BE2C (cell line): ENCODE data around the gene MRPL47.
A peak's percentile ranks its signal among the peaks of the same experiment; 100 is the strongest.

Experiments used
- DNase-seq: peaks from one replicate; pipeline ENCODE4 v3.0.0-alpha.2; 2020
- H3K27me3 ChIP-seq: fragments of 250-450 bp; sonication (Bioruptor Pico); 2 replicates; pipeline ENCODE4 v1.5.1; 2020; ENCODE audit warnings: mild to moderate bottlenecking
- H3K36me3 ChIP-seq: fragments of 250-450 bp; sonication (Bioruptor Pico); 2 replicates; pipeline ENCODE4 v1.5.1; 2020; ENCODE audit warnings: mild to moderate bottlenecking
- H3K4me1 ChIP-seq: fragments of 250-450 bp; sonication (Bioruptor Pico); 2 replicates; pipeline ENCODE4 v1.5.1; 2020
- H3K4me3 ChIP-seq: 2 replicates; pipeline ENCODE4 v1.5.1; 2011; ENCODE audit warnings: low read depth, low read length
- H3K9me3 ChIP-seq: fragments of 250-450 bp; sonication (Bioruptor Pico); 2 replicates; pipeline ENCODE4 v1.5.1; 2020
- TF ChIP-seq, protein P1 (sequence below): IDR thresholded peaks from 2 replicates; pipeline ENCODE4 v1.5.1; 2012; ENCODE audit warnings: mild to moderate bottlenecking, low read depth, low read length

MRPL47 gene

DNA sequence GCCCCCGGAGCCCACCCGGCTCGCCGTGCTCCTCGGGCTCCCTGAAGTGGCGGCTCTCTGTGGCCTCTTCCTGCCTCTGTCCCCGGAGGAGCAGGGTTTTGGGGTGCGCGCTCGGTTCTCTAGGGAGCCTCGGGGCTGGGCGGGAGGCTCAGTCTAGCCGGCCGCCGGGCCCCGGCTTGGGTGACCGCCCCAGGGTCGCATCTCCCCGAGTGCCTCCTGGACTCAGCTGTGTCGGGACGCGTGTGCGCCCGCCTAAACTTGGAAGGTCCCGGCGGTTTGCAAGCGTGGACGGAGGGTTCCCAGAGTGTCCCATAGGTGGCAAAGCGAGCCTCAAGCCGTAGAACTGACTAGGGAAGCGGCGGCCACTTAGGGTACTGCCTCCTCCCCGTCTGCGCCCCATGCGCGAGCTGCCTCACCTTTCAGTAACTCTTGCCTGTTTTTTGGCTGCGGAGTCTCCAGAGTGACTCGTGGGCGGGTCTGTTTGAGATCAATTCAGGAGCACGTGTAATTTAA, 41.1 kb downstream of the MRPL47 start:
- Histone ChIP-seq H3K36me3 (no peaks in the 10 kb centered on the region), H3K27me3 (no peaks in the 10 kb centered on the region), H3K4me3 (peak overlapping the region; percentile 87), H3K4me1 (no peaks in the 10 kb centered on the region), H3K9me3 (no peaks in the 10 kb centered on the region; the same call in 1 of the 2 replicates)
- TF ChIP-seq, protein P1, sequence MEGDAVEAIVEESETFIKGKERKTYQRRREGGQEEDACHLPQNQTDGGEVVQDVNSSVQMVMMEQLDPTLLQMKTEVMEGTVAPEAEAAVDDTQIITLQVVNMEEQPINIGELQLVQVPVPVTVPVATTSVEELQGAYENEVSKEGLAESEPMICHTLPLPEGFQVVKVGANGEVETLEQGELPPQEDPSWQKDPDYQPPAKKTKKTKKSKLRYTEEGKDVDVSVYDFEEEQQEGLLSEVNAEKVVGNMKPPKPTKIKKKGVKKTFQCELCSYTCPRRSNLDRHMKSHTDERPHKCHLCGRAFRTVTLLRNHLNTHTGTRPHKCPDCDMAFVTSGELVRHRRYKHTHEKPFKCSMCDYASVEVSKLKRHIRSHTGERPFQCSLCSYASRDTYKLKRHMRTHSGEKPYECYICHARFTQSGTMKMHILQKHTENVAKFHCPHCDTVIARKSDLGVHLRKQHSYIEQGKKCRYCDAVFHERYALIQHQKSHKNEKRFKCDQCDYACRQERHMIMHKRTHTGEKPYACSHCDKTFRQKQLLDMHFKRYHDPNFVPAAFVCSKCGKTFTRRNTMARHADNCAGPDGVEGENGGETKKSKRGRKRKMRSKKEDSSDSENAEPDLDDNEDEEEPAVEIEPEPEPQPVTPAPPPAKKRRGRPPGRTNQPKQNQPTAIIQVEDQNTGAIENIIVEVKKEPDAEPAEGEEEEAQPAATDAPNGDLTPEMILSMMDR = peak; percentile 40
- DNase-seq = peak; percentile 77

DNA sequence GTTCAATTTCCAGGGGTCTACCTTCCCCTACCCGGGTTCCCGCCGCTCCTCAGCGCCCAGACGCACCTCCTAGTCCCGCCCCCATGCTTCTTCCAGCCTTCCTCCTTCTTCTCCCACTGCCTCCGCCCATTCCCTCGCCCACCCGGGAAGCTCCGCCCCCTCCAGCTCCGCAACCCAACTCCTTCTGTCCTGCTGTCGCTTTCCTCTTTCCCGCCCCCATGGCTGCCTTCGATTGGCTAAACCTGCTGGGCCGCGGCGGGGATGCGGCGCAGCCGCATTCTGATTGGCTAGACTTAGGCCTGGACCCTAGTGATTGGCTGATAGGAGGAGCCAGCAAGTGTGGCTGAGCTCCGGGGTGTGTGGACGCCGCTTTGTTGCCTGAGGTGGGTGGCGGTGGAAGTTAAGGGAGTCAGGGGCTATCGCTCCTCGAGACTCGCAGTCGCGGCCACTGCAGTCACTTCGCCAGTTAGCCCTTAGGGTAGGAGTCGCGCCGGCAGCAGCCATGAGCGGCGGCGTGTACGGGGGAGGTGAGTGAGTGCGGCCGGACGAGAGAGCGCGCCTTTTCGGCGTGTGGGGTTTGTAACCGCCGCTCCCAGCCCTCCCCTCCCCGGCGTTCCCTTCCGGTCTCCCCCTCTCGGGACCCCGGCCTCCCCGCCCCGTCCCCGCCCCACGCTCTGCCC, 41.7 kb downstream of the MRPL47 start, which contains the start of gene ACTL6A:
TSS of gene ACTL6A (plus strand) at position 336 of the 680 bp plus-strand sequence. CDS start at position 503, 167 bp downstream.
- Histone ChIP-seq H3K27me3 (no peaks in the 10 kb centered on the region), H3K9me3 (no peaks in the 10 kb centered on the region; the same call in 1 of the 2 replicates), H3K4me1 (no peaks in the 10 kb centered on the region), H3K36me3 (no peaks in the 10 kb centered on the region), H3K4me3 (peak within 1 kb of the TSS; percentile 87)
- DNase-seq = peak; percentile 100
- TF ChIP-seq, protein P1 = no peak

DNA sequence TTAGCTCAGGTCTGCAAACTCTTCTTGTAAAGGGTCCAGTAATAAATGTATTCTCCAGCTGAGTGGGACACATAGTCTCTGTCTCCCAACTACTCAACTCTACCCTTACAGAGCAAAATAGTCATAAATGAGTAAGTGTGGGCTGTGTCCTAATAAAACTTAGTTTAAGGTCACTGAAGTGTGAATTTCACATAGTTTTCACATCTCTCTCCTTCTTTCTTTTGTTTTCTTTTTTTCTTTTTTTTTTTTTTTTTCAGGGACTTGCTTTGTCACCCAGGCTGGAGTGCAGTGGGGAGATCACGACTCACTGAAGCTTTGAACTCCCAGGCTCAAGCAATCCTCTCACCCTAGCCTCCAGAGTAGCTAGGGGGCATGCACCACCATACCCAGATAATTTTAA, 43.6 kb downstream of the MRPL47 start:
- no peak for DNase-seq
- H3K27me3 ChIP-seq = no peaks in the 10 kb centered on the region
- H3K36me3 ChIP-seq = no peaks in the 10 kb centered on the region

DNA sequence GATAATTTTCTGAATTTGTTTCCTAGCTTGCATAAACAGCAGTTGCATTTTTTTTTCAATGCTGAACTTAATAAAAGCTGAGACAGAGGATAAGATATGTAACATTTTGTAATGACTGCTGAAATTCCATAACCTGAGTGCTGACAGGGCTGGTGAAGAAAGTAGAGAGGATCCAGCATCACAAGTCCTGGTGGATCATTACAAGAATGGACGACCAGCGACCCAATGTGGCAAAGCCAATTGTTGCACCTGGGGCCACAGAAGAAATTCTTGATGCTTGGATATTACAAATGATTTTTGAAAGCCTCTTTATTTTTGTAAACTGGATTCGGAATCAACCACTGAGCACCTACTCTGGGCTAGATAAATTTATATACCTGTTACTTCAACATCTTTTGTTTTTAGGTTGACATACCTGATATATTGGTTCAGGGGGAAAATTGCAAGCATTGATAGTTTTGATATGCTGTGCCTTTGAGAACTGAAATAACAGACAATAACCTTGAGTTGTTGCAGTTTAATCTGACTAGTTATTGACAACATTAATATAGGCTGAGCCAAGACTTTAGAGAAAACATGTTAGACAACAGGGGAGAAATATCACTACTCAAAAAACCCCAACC, 45.6 kb downstream of the MRPL47 start:
- peak; percentile 73 for DNase-seq
- TF ChIP-seq, protein P1 = peak; percentile 90
- Histone ChIP-seq H3K27me3 (no peaks in the 10 kb centered on the region), H3K9me3 (no peaks in the 10 kb centered on the region; the same call in 1 of the 2 replicates), H3K4me3 (no peak overlapping the region), H3K4me1 (no peaks in the 10 kb centered on the region), H3K36me3 (no peaks in the 10 kb centered on the region)

More for the DNA sequence above, 43.6 kb downstream of the MRPL47 start:
- TF ChIP-seq, protein P1 = no peak
- H3K4me3 ChIP-seq = no peak overlapping the region
- no peaks in the 10 kb centered on the region for H3K4me1 ChIP-seq
- no peaks in the 10 kb centered on the region; the same call in 1 of the 2 replicates for H3K9me3 ChIP-seq

DNA sequence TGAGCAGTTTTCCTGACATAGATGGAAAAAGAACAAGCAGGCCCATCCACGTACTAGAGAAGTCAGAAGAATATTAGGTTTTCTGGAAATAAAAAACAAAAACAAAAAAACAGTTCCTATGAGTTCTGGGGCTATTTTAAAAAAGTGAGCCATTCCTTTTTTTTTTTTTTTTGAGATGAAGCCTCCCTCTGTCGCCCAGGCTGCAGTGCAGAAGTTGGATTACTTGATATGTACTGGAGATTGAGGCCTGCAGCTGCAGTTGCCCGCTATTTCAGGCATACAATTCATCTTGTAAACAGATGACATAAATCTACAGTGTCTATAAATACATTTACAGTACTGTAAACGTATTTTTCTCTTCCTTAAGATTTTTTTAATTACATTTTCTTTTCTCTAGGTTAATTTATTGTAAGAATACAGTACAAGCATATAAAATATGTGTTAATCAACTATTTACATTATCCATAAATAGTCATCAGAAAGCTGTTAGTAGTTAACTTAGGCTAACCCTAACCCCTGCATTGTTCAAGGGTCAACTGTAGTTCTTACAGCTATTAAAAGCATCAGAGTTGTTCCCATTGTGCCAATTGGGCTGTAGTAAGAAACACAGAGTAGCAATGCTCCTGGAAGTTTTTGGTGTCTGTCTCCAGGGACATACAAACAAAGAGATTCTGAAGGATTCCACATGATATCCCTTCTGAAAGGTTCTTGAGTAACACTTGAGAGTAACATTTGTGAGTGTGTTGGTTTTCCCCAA, 52.9 kb downstream of the MRPL47 start:
- TF ChIP-seq, protein P1 = no peak
- H3K4me3 ChIP-seq = no peak overlapping the region
- no peaks in the 10 kb centered on the region for H3K9me3 ChIP-seq
- no peaks in the 10 kb centered on the region for H3K36me3 ChIP-seq
- 0 out of 2 replicates have a peak, but pooled peaks cover 3% of the 10 kb centered on the region for H3K27me3 ChIP-seq
- H3K4me1 ChIP-seq = no peaks in the 10 kb centered on the region
- DNase-seq = no peak
